SK-N-MC (cell line): ENCODE data around the gene DNAJC15.
"Not testable (repeated sequence)": the region's sequence is repeated elsewhere in the genome, so short reads cannot be mapped to it uniquely, and the experiment has no call there.

Source experiments
- DNase-seq: peaks from one replicate; pipeline ENCODE4 v3.0.0-alpha.2; 2011; ENCODE audit warnings: low read depth, low spot score
- H3K27ac ChIP-seq: fragments of 200-600 bp; sonication (generic); 2 replicates; pipeline ENCODE4 v1.5.1; 2016; ENCODE audit warnings: mixed run types
- H3K36me3 ChIP-seq: fragments of 200-600 bp; sonication (generic); 2 replicates; pipeline ENCODE4 v1.6.1; 2017; ENCODE audit warnings: antibody characterized with exemption, low read length, mixed read lengths; ENCODE audit not compliant: insufficient read depth
- H3K4me3 ChIP-seq: fragments of 200-600 bp; sonication (generic); 2 replicates; pipeline ENCODE4 v1.5.1; 2016
- H3K9ac ChIP-seq: fragments of 200-600 bp; sonication (generic); 2 replicates; pipeline ENCODE4 v1.8.0; 2017; ENCODE audit warnings: mixed run types, mixed read lengths; ENCODE audit not compliant: insufficient read length
- H3K9me3 ChIP-seq: fragments of 200-600 bp; sonication (generic); 2 replicates; pipeline ENCODE4 v1.6.1; 2017; ENCODE audit warnings: low read depth, mild to moderate bottlenecking, antibody characterized with exemption, low read length, moderate library complexity, mixed read lengths
- EZH2 ChIP-seq: fragments of 200-600 bp; sonication (generic); IDR thresholded peaks from one replicate; pipeline ENCODE4 v1.6.1; 2017; ENCODE audit warnings: antibody characterized with exemption
- FOXP2 ChIP-seq: optimal IDR thresholded peaks from 2 replicates; pipeline ENCODE3; 2011; ENCODE audit warnings: mild to moderate bottlenecking, moderate library complexity; ENCODE audit not compliant: insufficient read depth; ENCODE audit errors: extremely low read length, control extremely low read depth
- POLR2AphosphoS5 ChIP-seq: IDR thresholded peaks from 2 replicates; pipeline ENCODE4 v1.6.1; 2012; ENCODE audit warnings: mild to moderate bottlenecking, low read depth, low read length, borderline replicate concordance

Gene DNAJC15

GRCh38 chr13:43071824-43072223 is 48.4 kb downstream of the DNAJC15 start:
- H3K4me3 ChIP-seq = no peak overlapping the region
- no peaks in the 10 kb centered on the region for H3K36me3 ChIP-seq
- TF ChIP-seq FOXP2 (no peak), POLR2AphosphoS5 (no peak), EZH2 (no peak)
- no peak overlapping the region for H3K27ac ChIP-seq
- H3K9ac ChIP-seq = no peak overlapping the region
- no peak for DNase-seq
- H3K9me3 ChIP-seq = no peaks in the 10 kb centered on the region

GRCh38 chr13:43072394-43072793 is 49.0 kb downstream of the DNAJC15 start:
- Histone ChIP-seq H3K9me3 (no peaks in the 10 kb centered on the region), H3K27ac (no peak overlapping the region), H3K36me3 (no peaks in the 10 kb centered on the region), H3K9ac (no peak overlapping the region), H3K4me3 (no peak overlapping the region)
- no peak for TF ChIP-seq FOXP2
- DNase-seq = no peak

DNA sequence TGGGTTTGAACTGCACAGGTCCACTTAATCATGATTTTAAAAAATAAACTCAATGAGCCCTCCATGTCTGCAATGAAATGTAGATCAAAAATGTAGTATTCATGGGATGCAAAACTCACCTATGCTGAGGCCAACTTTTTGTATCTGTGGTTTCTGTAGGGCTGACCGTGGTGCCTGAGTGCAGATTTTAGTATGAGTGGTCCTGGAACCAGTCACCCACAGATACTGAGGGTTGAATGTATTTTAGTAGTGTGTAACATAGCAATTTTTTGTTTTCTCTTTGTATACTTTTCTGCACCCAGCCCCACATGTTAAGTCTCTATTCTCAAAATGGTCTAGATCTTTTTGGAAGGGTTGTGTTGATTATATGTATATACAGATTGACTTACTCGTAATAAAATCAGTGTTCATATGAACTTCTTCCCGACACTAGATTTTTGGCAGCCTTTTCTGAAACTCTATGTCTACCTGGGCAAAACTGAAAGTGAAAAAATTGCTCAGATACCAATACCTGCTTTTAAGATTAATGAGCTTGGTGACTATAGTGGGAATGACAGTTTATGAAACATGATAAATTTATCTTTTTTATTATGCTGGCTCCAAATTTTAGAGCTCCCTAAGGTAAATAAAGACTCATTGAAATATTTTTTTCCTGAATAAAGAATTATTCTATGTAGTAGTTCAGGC is 51.6 kb downstream of the DNAJC15 start:
- Histone ChIP-seq H3K9ac (no peak overlapping the region), H3K27ac (no peak overlapping the region), H3K36me3 (no peaks in the 10 kb centered on the region), H3K9me3 (no peaks in the 10 kb centered on the region), H3K4me3 (no peak overlapping the region)
- TF ChIP-seq POLR2AphosphoS5 (no peak), FOXP2 (no peak), EZH2 (no peak)
- no peak for DNase-seq

DNA sequence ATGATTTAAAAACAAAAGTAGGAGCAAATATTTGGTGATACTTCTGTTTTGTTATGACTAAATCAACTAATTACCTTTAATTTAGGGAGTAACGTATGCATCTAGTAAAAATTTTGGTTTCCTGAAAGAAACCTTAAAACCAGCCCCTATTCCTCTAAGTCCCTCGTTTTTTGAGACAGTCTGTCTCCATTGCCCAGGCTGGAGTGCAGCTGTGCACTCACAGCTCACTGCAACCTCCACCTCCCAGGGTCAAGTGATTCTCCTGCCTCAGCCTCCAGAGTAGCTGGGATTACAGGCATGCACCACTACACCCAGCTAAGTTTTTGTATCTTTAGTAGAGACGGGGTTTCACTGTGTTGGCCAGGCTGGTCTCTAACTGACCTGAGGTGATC is 52.1 kb downstream of the DNAJC15 start:
- not testable (repeated sequence) for H3K27ac ChIP-seq, DNase-seq, H3K36me3 ChIP-seq, H3K9ac ChIP-seq, H3K9me3 ChIP-seq, H3K4me3 ChIP-seq

DNA sequence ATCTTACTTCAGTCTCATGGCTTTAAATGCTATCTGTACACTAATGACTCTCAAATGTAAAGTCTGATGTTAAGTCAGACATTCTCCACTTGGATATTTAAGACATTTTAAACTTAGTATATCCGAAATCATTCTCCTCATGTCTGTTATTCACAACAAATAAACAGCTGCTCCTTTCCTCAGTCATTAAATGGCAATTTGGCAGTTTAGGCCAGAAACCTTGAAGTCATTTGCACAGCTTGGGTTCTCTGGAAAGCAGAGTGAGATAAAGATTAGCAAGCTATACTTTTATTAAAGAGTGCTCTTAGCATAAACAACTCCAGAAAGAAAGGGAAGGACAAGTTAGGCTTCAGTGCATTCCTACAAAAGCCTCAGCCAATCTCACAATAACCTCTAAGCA is 53.7 kb downstream of the DNAJC15 start:
- H3K4me3 ChIP-seq = no peak overlapping the region
- DNase-seq = no peak
- no peak overlapping the region for H3K9ac ChIP-seq
- H3K9me3 ChIP-seq = no peaks in the 10 kb centered on the region
- TF ChIP-seq POLR2AphosphoS5 (no peak), EZH2 (no peak), FOXP2 (no peak)
- no peak overlapping the region for H3K27ac ChIP-seq
- no peaks in the 10 kb centered on the region for H3K36me3 ChIP-seq

DNA sequence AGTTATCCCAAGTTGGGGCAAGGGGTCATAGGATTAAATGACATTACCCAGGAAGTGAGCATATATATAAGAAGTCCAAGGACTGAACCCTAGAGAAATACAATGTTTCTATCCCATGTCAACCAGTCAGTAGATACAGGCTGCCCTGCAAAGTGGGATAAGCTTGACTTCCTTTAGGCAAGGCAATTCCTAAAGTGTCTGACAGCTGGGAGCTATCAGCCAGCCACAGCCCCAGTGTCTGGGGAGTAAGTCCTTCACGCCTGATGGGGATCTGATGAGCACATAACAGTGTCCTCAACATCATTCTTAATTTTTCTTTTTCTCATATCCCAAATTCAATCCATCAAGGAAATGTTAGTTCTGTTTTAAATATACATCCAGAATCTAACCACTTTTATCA is 54.1 kb downstream of the DNAJC15 start:
- H3K27ac ChIP-seq = no peak overlapping the region
- H3K36me3 ChIP-seq = no peaks in the 10 kb centered on the region
- H3K9me3 ChIP-seq = no peaks in the 10 kb centered on the region
- H3K4me3 ChIP-seq = no peak overlapping the region
- TF ChIP-seq EZH2 (no peak), FOXP2 (no peak), POLR2AphosphoS5 (no peak)
- no peak overlapping the region for H3K9ac ChIP-seq
- no peak for DNase-seq

DNA sequence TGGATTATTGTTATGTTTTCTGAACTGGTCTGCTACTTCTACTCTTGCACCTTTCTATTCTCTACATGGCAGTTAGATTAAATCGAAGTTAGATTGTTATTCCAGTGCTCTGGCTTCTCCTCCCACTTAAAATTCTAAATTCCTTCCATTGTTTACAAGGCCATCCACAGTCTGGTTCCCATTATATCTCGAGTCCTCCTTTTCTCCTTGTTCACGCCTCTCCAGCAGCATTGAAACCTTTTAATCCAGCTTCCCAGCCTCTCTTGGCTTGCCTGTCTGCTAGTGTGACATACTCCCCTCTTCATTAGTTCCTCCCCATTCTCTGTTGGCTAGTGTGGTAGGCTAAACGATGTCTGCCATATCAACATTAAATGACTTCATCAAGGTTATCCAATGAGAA is 54.5 kb downstream of the DNAJC15 start:
- DNase-seq = no peak
- Histone ChIP-seq H3K9me3 (no peaks in the 10 kb centered on the region), H3K36me3 (no peaks in the 10 kb centered on the region), H3K27ac (no peak overlapping the region), H3K9ac (no peak overlapping the region), H3K4me3 (no peak overlapping the region)
- TF ChIP-seq POLR2AphosphoS5 = no peak
- no peak for TF ChIP-seq EZH2
- no peak for TF ChIP-seq FOXP2

DNA sequence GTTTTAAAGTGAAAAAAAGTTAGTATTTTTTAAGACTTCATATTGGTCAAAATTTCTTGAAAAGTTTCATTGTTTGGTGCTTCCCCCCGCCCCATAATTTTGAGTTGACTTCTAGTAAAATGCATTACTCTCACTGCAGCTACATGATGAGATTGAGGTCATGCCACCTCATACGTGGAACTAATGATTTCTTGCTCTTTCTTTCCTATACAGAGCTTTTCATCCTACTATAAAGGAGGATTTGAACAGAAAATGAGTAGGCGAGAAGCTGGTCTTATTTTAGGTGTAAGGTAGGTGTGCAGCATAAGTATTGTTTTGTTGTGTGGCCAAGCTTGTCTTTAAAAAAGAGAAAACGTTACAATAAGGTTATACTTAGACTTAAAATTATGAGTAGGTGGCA is 55.0 kb downstream of the DNAJC15 start:
- Histone ChIP-seq H3K9me3 (no peaks in the 10 kb centered on the region), H3K27ac (no peak overlapping the region), H3K4me3 (no peak overlapping the region), H3K36me3 (no peaks in the 10 kb centered on the region), H3K9ac (no peak overlapping the region)
- TF ChIP-seq FOXP2 (no peak), EZH2 (no peak), POLR2AphosphoS5 (no peak)
- no peak for DNase-seq

- no peak overlapping the region for H3K4me3 ChIP-seq
- TF ChIP-seq FOXP2 = no peak
- TF ChIP-seq EZH2 = no peak
- no peak for TF ChIP-seq POLR2AphosphoS5
- H3K9me3 ChIP-seq = no peaks in the 10 kb centered on the region
- no peak overlapping the region for H3K9ac ChIP-seq
- no peak overlapping the region for H3K27ac ChIP-seq
- H3K36me3 ChIP-seq = no peaks in the 10 kb centered on the region
- no peak for DNase-seq
Observed at GRCh38 chr13:43079392-43079931, 56.1 kb downstream of the DNAJC15 start.
